Smooth muscle cell (in vitro differentiated cells): ENCODE results near the gene SLF1. TPM values are rescaled to one million over a fixed set of nuclear protein-coding genes. Genes with fewer than 3 reads are reported as not detected.

ENCODE experiments used
- DNase-seq: peaks from one replicate; lab custom pipeline; 2025; ENCODE audit not compliant: unreplicated experiment; lab: John Stamatoyannopoulos, UW
- H2AFZ ChIP-seq: fragments of 200-600 bp; sonication (generic); 2 replicates; pipeline ENCODE4 v1.6.0; 2016; ENCODE audit warnings: antibody characterized with exemption, low read depth, mild to moderate bottlenecking
- H3F3A ChIP-seq: fragments of 200-600 bp; sonication (generic); 2 replicates; pipeline ENCODE4 v1.6.0; 2017; ENCODE audit warnings: antibody characterized with exemption, low read depth
- H3K27ac ChIP-seq: fragments of 200-600 bp; sonication (generic); 2 replicates; pipeline ENCODE4 v1.5.1; 2016; ENCODE audit warnings: low read depth, mild to moderate bottlenecking
- H3K27me3 ChIP-seq: fragments of 200-600 bp; sonication (generic); 2 replicates; pipeline ENCODE4 v1.6.1; 2016; ENCODE audit warnings: low read depth, mild to moderate bottlenecking
- H3K36me3 ChIP-seq: fragments of 200-600 bp; sonication (generic); 2 replicates; pipeline ENCODE4 v1.5.1; 2016; ENCODE audit warnings: low read depth
- H3K4me1 ChIP-seq: fragments of 200-600 bp; sonication (generic); 2 replicates; pipeline ENCODE4 v1.5.1; 2016; ENCODE audit warnings: low read depth
- H3K4me2 ChIP-seq: fragments of 200-600 bp; sonication (generic); 2 replicates; pipeline ENCODE4 v1.6.0; 2016; ENCODE audit warnings: mild to moderate bottlenecking
- H3K4me3 ChIP-seq: fragments of 200-600 bp; sonication (generic); 2 replicates; pipeline ENCODE4 v1.5.1; 2016; ENCODE audit warnings: mild to moderate bottlenecking
- H3K79me2 ChIP-seq: fragments of 200-600 bp; sonication (generic); 2 replicates; pipeline ENCODE4 v1.6.0; 2016; ENCODE audit warnings: low read depth, mild to moderate bottlenecking
- H3K9ac ChIP-seq: fragments of 200-600 bp; sonication (generic); 2 replicates; pipeline ENCODE4 v1.6.0; 2016; ENCODE audit warnings: low read depth
- H3K9me3 ChIP-seq: fragments of 200-600 bp; sonication (generic); replicated peaks from 2 replicates; pipeline ENCODE4 v1.5.1; 2016; ENCODE audit warnings: low read depth
- H4K20me1 ChIP-seq: fragments of 200-600 bp; sonication (generic); 2 replicates; pipeline ENCODE4 v1.6.0; 2016; ENCODE audit warnings: low read depth
- WGBS: methylation state at CpG from one replicate; pipeline ENCODE4 v1.1.7; 2016; ENCODE audit warnings: low lambda C conversion rate; 5-methylcytosine and 5-hydroxymethylcytosine counted together
- polyA plus RNA-seq: library from polyadenylated mRNA; unstranded; fragments of >200 nt; fragmentation: Nextera tagmentation; extraction: Ambion mirVana; gene quantifications from 2 replicates; pipeline ENCODE4 v1.2.1, GENCODE V29; 2016
- total RNA-seq: library from RNA; depleted of rRNA; stranded (reverse); fragments of >200 nt; gene quantifications from 2 replicates; pipeline ENCODE4 v1.2.3, GENCODE V29; 2014
- TF ChIP-seq, protein P1 (sequence below): fragments of 200-600 bp; sonication (generic); IDR thresholded peaks from 2 replicates; pipeline ENCODE4 v1.5.1; 2017; ENCODE audit warnings: borderline replicate concordance, mild to moderate bottlenecking, antibody characterized with exemption; ENCODE audit not compliant: insufficient read depth, poor library complexity, severe bottlenecking

Gene SLF1
- total and polyA plus RNA-seq, 2 experiments from 2014 or later: 5.3 to 10.8 TPM

DNA sequence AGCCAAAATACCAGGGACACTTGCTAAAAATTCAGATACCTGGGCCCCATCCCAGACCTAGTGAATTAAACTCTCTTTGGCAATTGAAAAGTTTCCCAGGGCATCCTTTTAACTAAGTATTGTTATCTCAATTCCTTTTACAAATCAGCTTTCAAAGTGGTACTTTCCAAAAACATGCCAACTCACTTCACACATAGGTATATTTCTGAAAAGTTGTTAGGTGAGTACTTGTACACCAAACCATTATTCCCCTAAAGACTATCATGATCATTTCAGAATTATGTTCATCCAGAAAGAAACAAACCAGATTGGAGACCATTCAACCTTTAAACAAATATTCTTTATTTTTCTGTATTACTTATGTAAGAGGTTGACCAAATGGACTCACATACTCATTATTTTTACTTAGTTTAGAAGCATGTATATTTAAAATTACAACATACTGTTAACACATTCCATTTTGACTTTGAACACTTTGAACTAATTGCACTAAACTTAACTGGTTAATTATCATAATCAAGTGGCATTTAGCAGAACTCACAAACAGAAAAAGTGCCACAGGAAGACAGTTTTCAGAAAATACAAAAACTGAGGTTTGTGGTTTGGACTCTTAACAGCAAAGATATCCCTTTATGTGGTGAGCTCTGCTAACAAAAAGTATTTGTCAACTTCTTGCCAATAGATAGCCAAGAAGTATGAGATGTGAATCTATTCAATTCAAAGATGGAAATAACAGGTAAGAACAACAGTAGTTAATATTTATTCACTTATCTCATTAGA, 40.8 kb upstream of the SLF1 start:
- H4K20me1 ChIP-seq: no peaks in the 10 kb centered on the region
- DNase-seq: no peak
- H2AFZ ChIP-seq: no peak overlapping the region
- no peaks in the 10 kb centered on the region for H3K79me2 ChIP-seq
- TF ChIP-seq, protein P1, sequence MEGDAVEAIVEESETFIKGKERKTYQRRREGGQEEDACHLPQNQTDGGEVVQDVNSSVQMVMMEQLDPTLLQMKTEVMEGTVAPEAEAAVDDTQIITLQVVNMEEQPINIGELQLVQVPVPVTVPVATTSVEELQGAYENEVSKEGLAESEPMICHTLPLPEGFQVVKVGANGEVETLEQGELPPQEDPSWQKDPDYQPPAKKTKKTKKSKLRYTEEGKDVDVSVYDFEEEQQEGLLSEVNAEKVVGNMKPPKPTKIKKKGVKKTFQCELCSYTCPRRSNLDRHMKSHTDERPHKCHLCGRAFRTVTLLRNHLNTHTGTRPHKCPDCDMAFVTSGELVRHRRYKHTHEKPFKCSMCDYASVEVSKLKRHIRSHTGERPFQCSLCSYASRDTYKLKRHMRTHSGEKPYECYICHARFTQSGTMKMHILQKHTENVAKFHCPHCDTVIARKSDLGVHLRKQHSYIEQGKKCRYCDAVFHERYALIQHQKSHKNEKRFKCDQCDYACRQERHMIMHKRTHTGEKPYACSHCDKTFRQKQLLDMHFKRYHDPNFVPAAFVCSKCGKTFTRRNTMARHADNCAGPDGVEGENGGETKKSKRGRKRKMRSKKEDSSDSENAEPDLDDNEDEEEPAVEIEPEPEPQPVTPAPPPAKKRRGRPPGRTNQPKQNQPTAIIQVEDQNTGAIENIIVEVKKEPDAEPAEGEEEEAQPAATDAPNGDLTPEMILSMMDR: no peak
- H3K36me3 ChIP-seq: no peaks in the 10 kb centered on the region
- H3K27me3 ChIP-seq: no peaks in the 10 kb centered on the region
- H3K4me2 ChIP-seq: no peak overlapping the region
- no peaks in the 10 kb centered on the region for H3K4me1 ChIP-seq
- H3K27ac ChIP-seq: no peak overlapping the region
- H3F3A ChIP-seq: no peaks in the 10 kb centered on the region
- H3K4me3 ChIP-seq: no peak overlapping the region
- H3K9me3 ChIP-seq: no peaks in the 10 kb centered on the region
- H3K9ac ChIP-seq: no peak overlapping the region

DNA sequence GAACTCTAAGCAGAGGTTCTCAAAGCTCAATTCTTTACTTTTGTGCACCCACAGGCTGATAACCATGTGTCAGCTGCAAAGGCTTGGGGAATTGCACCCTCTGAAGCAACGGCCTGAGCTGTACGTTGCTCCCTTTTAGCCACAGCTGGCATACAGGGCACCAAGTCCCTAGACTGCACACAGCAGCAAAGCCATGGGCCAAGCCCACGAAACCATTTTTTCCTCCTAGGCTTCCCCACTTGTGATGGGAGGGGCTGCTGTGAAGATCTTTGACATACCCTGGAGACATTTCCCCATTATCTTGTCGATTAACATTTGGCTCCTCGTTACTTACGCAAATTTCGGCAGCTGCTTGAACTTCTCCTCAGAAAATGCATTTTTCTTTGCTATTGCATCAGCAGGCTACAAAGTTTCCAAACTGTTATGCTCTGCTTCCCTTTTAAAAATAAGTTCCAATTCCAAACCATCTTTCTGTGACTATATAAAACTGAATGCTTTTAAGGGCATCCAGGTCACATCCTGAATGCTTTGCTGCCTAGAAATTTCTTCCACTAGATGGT, 23.1 kb upstream of the SLF1 start:
- H3K79me2 ChIP-seq: no peaks in the 10 kb centered on the region
- H3K4me2 ChIP-seq: no peak overlapping the region
- no peaks in the 10 kb centered on the region for H3K27me3 ChIP-seq
- H3K9ac ChIP-seq: no peak overlapping the region
- H3K27ac ChIP-seq: no peak overlapping the region
- no peaks in the 10 kb centered on the region for H3K36me3 ChIP-seq
- no peak overlapping the region for H2AFZ ChIP-seq
- no peak overlapping the region for H3K4me3 ChIP-seq
- no peaks in the 10 kb centered on the region for H3F3A ChIP-seq
- H4K20me1 ChIP-seq: no peaks in the 10 kb centered on the region
- TF ChIP-seq, protein P1: no peak
- H3K4me1 ChIP-seq: no peaks in the 10 kb centered on the region
- no peaks in the 10 kb centered on the region for H3K9me3 ChIP-seq
- 90% methylated on average over 7 of the region's 7 CpGs for WGBS
- no peak for DNase-seq

DNA sequence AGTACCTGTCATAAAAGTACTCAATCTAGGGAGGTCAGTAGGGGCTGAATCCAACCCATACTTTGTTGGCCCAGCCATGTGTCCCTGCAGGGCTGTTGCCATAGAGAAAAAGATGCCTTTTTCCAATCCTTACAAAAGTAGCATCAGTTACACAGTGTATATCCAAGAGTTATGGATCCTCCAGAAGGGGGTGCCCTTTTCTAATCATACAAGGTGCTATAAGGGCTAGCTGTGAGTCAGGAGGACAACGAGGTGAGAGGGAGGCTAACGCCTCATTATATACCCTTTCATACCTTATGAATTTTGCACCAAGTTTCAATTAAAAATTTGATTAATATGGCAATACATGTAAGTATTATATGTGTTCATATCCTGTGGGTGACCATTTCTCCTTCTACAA, 4.9 kb upstream of the SLF1 start:
- Histone ChIP-seq H3K9ac (no peak overlapping the region), H3K9me3 (no peaks in the 10 kb centered on the region), H2AFZ (no peak overlapping the region), H3K79me2 (peaks cover 17% of the 10 kb centered on the region), H3K27ac (no peak overlapping the region), H3F3A (peaks cover 4% of the 10 kb centered on the region), H3K4me1 (peaks cover 12% of the 10 kb centered on the region), H3K4me2 (no peak overlapping the region), H4K20me1 (no peaks in the 10 kb centered on the region), H3K27me3 (no peaks in the 10 kb centered on the region), H3K4me3 (no peak overlapping the region), H3K36me3 (no peaks in the 10 kb centered on the region)
- WGBS: 77% methylated on average over 2 of the region's 2 CpGs
- no peak for DNase-seq
- TF ChIP-seq, protein P1: no peak
